HAP-1 (cell line): ENCODE data around the gene PVRIG.
"Not testable (repeated sequence)": the region's sequence is repeated elsewhere in the genome, so short reads cannot be mapped to it uniquely, and the experiment has no call there.

ENCODE experiments used
- DNase-seq, 2 experiments: peaks; one replicate each; pipeline ENCODE4 v3.0.0-alpha.2; 2016 to 2020; ENCODE audit warnings: low spot score in 2 of 2
- H3K27me3 ChIP-seq: fragments of 250-450 bp; sonication (Bioruptor Pico); 2 replicates; pipeline ENCODE4 v1.5.1; 2020; ENCODE audit warnings: low read depth, mild to moderate bottlenecking, moderate library complexity
- H3K36me3 ChIP-seq: fragments of 250-450 bp; sonication (Bioruptor Pico); replicated peaks from 2 replicates; pipeline ENCODE4 v1.5.1; 2020; ENCODE audit warnings: mild to moderate bottlenecking
- H3K4me1 ChIP-seq: fragments of 250-450 bp; sonication (Bioruptor Pico); 2 replicates; pipeline ENCODE4 v1.5.1; 2020; ENCODE audit warnings: mild to moderate bottlenecking
- H3K4me3 ChIP-seq: fragments of 250-450 bp; sonication (Bioruptor Pico); 2 replicates; pipeline ENCODE4 v1.5.1; 2020; ENCODE audit warnings: mild to moderate bottlenecking, moderate library complexity
- H3K9me3 ChIP-seq: fragments of 250-450 bp; sonication (Bioruptor Pico); 2 replicates; pipeline ENCODE4 v1.5.1; 2020; ENCODE audit warnings: mild to moderate bottlenecking, moderate library complexity
- in situ Hi-C: fragments of 300-500 bp; cut with MboI; formaldehyde crosslinking; loops from 3 replicates; pipeline ENCODE4 v1.14.3; 2020; ENCODE audit warnings: low sequenced_read_pairs, inconsistent platforms, mixed read lengths

The PVRIG gene

GRCh38 chr7:100265851-100266250 lies 46.1 kb downstream of the PVRIG start:
- H3K27me3 ChIP-seq, H3K4me1 ChIP-seq, H3K9me3 ChIP-seq, DNase-seq, H3K4me3 ChIP-seq, in situ Hi-C loops, H3K36me3 ChIP-seq: not testable (repeated sequence)

GRCh38 chr7:100266576-100267354 lies 47.0 kb downstream of the PVRIG start:
- DNase-seq, result no peak
- Histone ChIP-seq H3K9me3 (no peaks in the 10 kb centered on the region), H3K27me3 (no peaks in the 10 kb centered on the region), H3K4me1 (no peaks in the 10 kb centered on the region), H3K4me3 (no peak overlapping the region), H3K36me3 (no peaks in the 10 kb centered on the region)
- in situ Hi-C loops, result no loop called here

GRCh38 chr7:100267648-100268047 lies 47.9 kb downstream of the PVRIG start:
- H3K4me3 ChIP-seq, result no peak overlapping the region
- no peaks in the 10 kb centered on the region for H3K36me3 ChIP-seq
- no peak for DNase-seq
- no peaks in the 10 kb centered on the region; the same call in 1 of the 2 replicates for H3K4me1 ChIP-seq
- no peaks in the 10 kb centered on the region for H3K27me3 ChIP-seq
- in situ Hi-C loops, result no loop called here
- H3K9me3 ChIP-seq, result no peaks in the 10 kb centered on the region

- DNase-seq, H3K36me3 ChIP-seq, H3K4me1 ChIP-seq, in situ Hi-C loops, H3K4me3 ChIP-seq, H3K27me3 ChIP-seq, H3K9me3 ChIP-seq: not testable (repeated sequence)
Observed at GRCh38 chr7:100268882-100269281, 49.1 kb downstream of the PVRIG start.

GRCh38 chr7:100269306-100270045 lies 49.7 kb downstream of the PVRIG start:
- H3K4me3 ChIP-seq, H3K36me3 ChIP-seq, H3K27me3 ChIP-seq, H3K4me1 ChIP-seq, DNase-seq, in situ Hi-C loops, H3K9me3 ChIP-seq: not testable (repeated sequence)

- H3K9me3 ChIP-seq, in situ Hi-C loops, H3K4me1 ChIP-seq, H3K27me3 ChIP-seq, DNase-seq, H3K36me3 ChIP-seq: not testable (repeated sequence)
- H3K4me3 ChIP-seq, result peak overlapping the region; percentile 46; the same call in 1 of the 2 replicates
Observed at GRCh38 chr7:100270046-100270918, 50.5 kb downstream of the PVRIG start.
